HG02588 (cell line): ENCODE results near the gene ZFYVE16.
A peak's percentile ranks its signal among the peaks of the same experiment; 100 is the strongest.
"Not testable (repeated sequence)": the region's sequence is repeated elsewhere in the genome, so short reads cannot be mapped to it uniquely, and the experiment has no call there.

Experiments
- ATAC-seq: cut with Tn5 transposase; IDR thresholded peaks from one replicate; pipeline ENCODE4 v1.9.1; 2021; ENCODE audit warnings: mild to moderate bottlenecking, moderate library complexity; ENCODE audit not compliant: unreplicated experiment

ZFYVE16 gene

GRCh38 chr5:80407735-80408483, at the start of gene ZFYVE16:
TSS of gene ZFYVE16 (plus strand) at chr5:80408064. CDS start at chr5:80434148, 26,084 bp downstream.
- peak; percentile 83 for ATAC-seq

- no peak for ATAC-seq
These were observed 46.9 kb upstream of the ZFYVE16 start for GRCh38 chr5:80360914-80361444.

- ATAC-seq: no peak
These were observed 43.0 kb upstream of the ZFYVE16 start for GRCh38 chr5:80364892-80365291.

- ATAC-seq: no peak
These were observed 39.0 kb upstream of the ZFYVE16 start for GRCh38 chr5:80368661-80369480.

GRCh38 chr5:80369521-80369920, 38.3 kb upstream of the ZFYVE16 start:
- no peak for ATAC-seq

- ATAC-seq: no peak
These were observed 37.5 kb upstream of the ZFYVE16 start for GRCh38 chr5:80370390-80370789.

GRCh38 chr5:80372780-80373179, 35.1 kb upstream of the ZFYVE16 start:
- ATAC-seq: no peak

- no peak for ATAC-seq
These were observed 33.7 kb upstream of the ZFYVE16 start for GRCh38 chr5:80374188-80374587.

- ATAC-seq: no peak
These were observed 31.3 kb upstream of the ZFYVE16 start for GRCh38 chr5:80376557-80376956.

- no peak for ATAC-seq
These were observed 25.4 kb upstream of the ZFYVE16 start for GRCh38 chr5:80382488-80382887.

- no peak for ATAC-seq
These were observed 20.6 kb upstream of the ZFYVE16 start for GRCh38 chr5:80387063-80387768.

- ATAC-seq: no peak
These were observed 18.3 kb upstream of the ZFYVE16 start for GRCh38 chr5:80389580-80389979.

- not testable (repeated sequence) for ATAC-seq
These were observed 17.5 kb upstream of the ZFYVE16 start for GRCh38 chr5:80390413-80390812.

- not testable (repeated sequence) for ATAC-seq
These were observed 16.6 kb upstream of the ZFYVE16 start for GRCh38 chr5:80391267-80391666.

GRCh38 chr5:80399526-80400239, 8.2 kb upstream of the ZFYVE16 start:
- ATAC-seq: peak; percentile 73

- ATAC-seq: not testable (repeated sequence)
These were observed 7.5 kb upstream of the ZFYVE16 start for GRCh38 chr5:80400368-80400767.

- ATAC-seq: no peak
These were observed 4.1 kb upstream of the ZFYVE16 start for GRCh38 chr5:80403782-80404181.

- ATAC-seq: no peak
These were observed 707 bp upstream of the ZFYVE16 start for GRCh38 chr5:80406980-80407734.

GRCh38 chr5:80408484-80409366, 861 bp downstream of the ZFYVE16 start:
- ATAC-seq: no peak
